ENCODE measurements around the gene NOP58. TPM values are rescaled to one million over a fixed set of nuclear protein-coding genes. Genes with fewer than 3 reads are reported as not detected.
"Not testable (repeated sequence)": the region's sequence is repeated elsewhere in the genome, so short reads cannot be mapped to it uniquely, and the experiment has no call there.

Gene NOP58
- total and polyA plus RNA-seq, 2 donors (not counting 1 experiment from before 2014, with no cell fraction given), result 58.2 to 138 TPM

GRCh38 chr2:202238234-202239197 lies 27.0 kb upstream of the NOP58 start, which contains the start of gene SUMO1:
TSS of gene SUMO1 (minus strand) at chr2:202238597. CDS start at chr2:202238451, 146 bp downstream.
- Histone ChIP-seq H3K4me1 (ENCODE audit: control insufficient read depth in 2 of 2, insufficient read depth in 2 of 2, low read length in 2 of 2) (peaks cover 12 to 21% of the 10 kb centered on the region in 2 donors), H3K79me2 (ENCODE audit: control insufficient read depth, insufficient read depth, low read length) (peaks cover 60% of the 10 kb centered on the region), H3K9me3 (ENCODE audit: control extremely low read depth in 1 of 3, control insufficient read depth in 2 of 3, insufficient read depth in 1 of 3, low read length in 2 of 3) (no peaks in the 10 kb centered on the region), H3K4me3 (ENCODE audit: control extremely low read depth in 1 of 5, extremely low read depth in 1 of 5, insufficient read depth in 1 of 5, low read depth in 2 of 5, low read length in 4 of 5) (peak within 1 kb of the TSS; percentile 75 to 88 (median 83)), H3K27me3 (replicated peaks in 1 of 4; ENCODE audit: control extremely low read depth in 1 of 4, control insufficient read depth in 3 of 4, insufficient read depth in 4 of 4, low read length in 3 of 4) (peaks cover 0 to 1% (median 0%) of the 10 kb centered on the region in 4 experiments), H3K4me2 (replicated peaks; ENCODE audit: low read depth, low read length, poor library complexity, severe bottlenecking) (peak within 1 kb of the TSS; percentile 74), H3K9ac (ENCODE audit: low read length) (peak within 1 kb of the TSS; percentile 70), H3K36me3 (replicated peaks in 1 of 2; ENCODE audit: control extremely low read depth in 1 of 2, control insufficient read depth in 1 of 2, extremely low read depth in 1 of 2, insufficient read depth in 2 of 2, low read length in 1 of 2) (no peaks in the 10 kb centered on the region), H4K20me1 (ENCODE audit: control insufficient read depth, insufficient read depth, low read length, poor library complexity, severe bottlenecking) (peaks cover 9% of the 10 kb centered on the region), H3K27ac (ENCODE audit: low read length in 2 of 2) (peak within 1 kb of the TSS; percentile 78 to 89), H2AFZ (ENCODE audit: insufficient read depth, low read depth, low read length, poor library complexity, severe bottlenecking) (peak within 1 kb of the TSS; percentile 100)
- ATAC-seq (ENCODE audit: low read depth) (peak; percentile 95), DNase-seq (peak; percentile 92)
- peak within 1 kb of the TSS; percentile 91 for H3K27ac Mint-ChIP-seq
- ChIA-PET CTCF (no interaction called here), POLR2A (interaction anchor here (0.7 kb wide), 1 partner anchor 28 kb away, joined by 3 read pairs; no protein-coding TSS in a partner anchor)
- peaks cover 32% of the 10 kb centered on the region for H3K4me1 Mint-ChIP-seq
- WGBS (ENCODE audit: insufficient coverage), result 5% methylated on average over 35 of the region's 54 CpGs
- no peaks in the 10 kb centered on the region for H3K27me3 Mint-ChIP-seq
- peak within 1 kb of the TSS; percentile 96 for H3K4me3 Mint-ChIP-seq
- TF ChIP-seq CTCF (IDR thresholded peaks at IDR 0.05) (no peak), EZH2 (IDR thresholded peaks at IDR 0.05; ENCODE audit: borderline replicate concordance, insufficient read depth, low read depth, low read length, poor library complexity, severe bottlenecking) (no peak)
- intact Hi-C loops (cut with micrococcal nuclease), result loop anchor here (1.0 to 10.0 kb wide), 5 partner anchors 27 to 787 kb away; partner anchors contain the start of genes ALS2, BMPR2, FZD7 and NOP58
- no peaks in the 10 kb centered on the region for H3K9me3 Mint-ChIP-seq (ENCODE audit: insufficient read depth)

GRCh38 chr2:202247710-202248109 lies 17.9 kb upstream of the NOP58 start:
- H3K4me2 ChIP-seq (replicated peaks; ENCODE audit: low read depth, low read length, poor library complexity, severe bottlenecking); intact Hi-C loops (cut with micrococcal nuclease); H3K27ac Mint-ChIP-seq; H3K27me3 ChIP-seq (replicated peaks in 1 of 4; ENCODE audit: control extremely low read depth in 1 of 4, control insufficient read depth in 3 of 4, insufficient read depth in 4 of 4, low read length in 3 of 4); H3K9me3 Mint-ChIP-seq (ENCODE audit: insufficient read depth); H3K79me2 ChIP-seq (ENCODE audit: control insufficient read depth, insufficient read depth, low read length); H3K36me3 ChIP-seq (replicated peaks in 1 of 2; ENCODE audit: control extremely low read depth in 1 of 2, control insufficient read depth in 1 of 2, extremely low read depth in 1 of 2, insufficient read depth in 2 of 2, low read length in 1 of 2); H4K20me1 ChIP-seq (ENCODE audit: control insufficient read depth, insufficient read depth, low read length, poor library complexity, severe bottlenecking); H3K4me1 Mint-ChIP-seq; H3K4me3 Mint-ChIP-seq; DNase-seq; H2AFZ ChIP-seq (ENCODE audit: insufficient read depth, low read depth, low read length, poor library complexity, severe bottlenecking); H3K27me3 Mint-ChIP-seq; H3K4me3 ChIP-seq (ENCODE audit: control extremely low read depth in 1 of 5, extremely low read depth in 1 of 5, insufficient read depth in 1 of 5, low read depth in 2 of 5, low read length in 4 of 5); H3K9me3 ChIP-seq (ENCODE audit: control extremely low read depth in 1 of 3, control insufficient read depth in 2 of 3, insufficient read depth in 1 of 3, low read length in 2 of 3); ATAC-seq (ENCODE audit: low read depth); H3K4me1 ChIP-seq (ENCODE audit: control insufficient read depth in 2 of 2, insufficient read depth in 2 of 2, low read length in 2 of 2); H3K27ac ChIP-seq (ENCODE audit: low read length in 2 of 2); CTCF ChIA-PET; POLR2A ChIA-PET; H3K9ac ChIP-seq (ENCODE audit: low read length): not testable (repeated sequence)
- WGBS (ENCODE audit: insufficient coverage), result no CpG with 5 or more reads among the region's 5 CpGs

All from B cell (primary cell).